Common myeloid progenitor, CD34-positive (primary cell): ENCODE results near the gene PAN3.
A peak's percentile ranks its signal among the peaks of the same experiment; 100 is the strongest.
"Not testable (repeated sequence)": the region's sequence is repeated elsewhere in the genome, so short reads cannot be mapped to it uniquely, and the experiment has no call there.

Source experiments
- CTCF ChIA-PET: fragments of 350-600 bp; sonication (Branson Sonifier 250); formaldehyde crosslinking; loops from one replicate; lab custom pipeline; 2021; ENCODE audit warnings: antibody characterized with exemption; lab: Charles Lee
- POLR2A ChIA-PET: fragments of 350-600 bp; sonication (Branson Sonifier 250); formaldehyde crosslinking; loops from one replicate; lab custom pipeline; 2021; ENCODE audit warnings: antibody characterized with exemption; lab: Charles Lee
- DNase-seq, 3 donors: peaks; one replicate each; pipeline versions ENCODE4 v3.0.0 to v3.0.0-alpha.2; 2013
- H3K27ac ChIP-seq, 2 experiments: 1 replicate in 1 of 2; 2 replicates in 1 of 2; pipeline ENCODE4 v1.7.0; 2013; ENCODE audit warnings: inconsistent platforms in 2 of 2, low read length in 2 of 2, mild to moderate bottlenecking in 2 of 2, low read depth in 1 of 2, moderate library complexity in 1 of 2; ENCODE audit not compliant: severe bottlenecking in 2 of 2, insufficient read depth in 1 of 2, poor library complexity in 1 of 2
- H3K27me3 ChIP-seq, 5 experiments: replicated peaks in 2 of 5; 1 replicate in 3 of 5; 2 replicates in 2 of 5; pipeline versions ENCODE4 v1.6.1 to v1.7.0; 2013; ENCODE audit warnings: low read length in 4 of 5, mild to moderate bottlenecking in 2 of 5, moderate library complexity in 2 of 5, inconsistent platforms in 1 of 5; ENCODE audit not compliant: insufficient read depth in 5 of 5, control insufficient read depth in 4 of 5
- H3K36me3 ChIP-seq, 4 experiments: 1 replicate in 2 of 4; 2 replicates in 2 of 4; pipeline versions ENCODE4 v1.6.1 to v1.7.0; 2013; ENCODE audit warnings: low read length in 3 of 4, control low read depth in 1 of 4, mild to moderate bottlenecking in 1 of 4; ENCODE audit not compliant: control insufficient read depth in 4 of 4, insufficient read depth in 4 of 4
- H3K4me1 ChIP-seq, 4 experiments: 1 replicate in 3 of 4; 2 replicates in 1 of 4; pipeline versions ENCODE4 v1.6.1 to v1.7.1; 2013; ENCODE audit warnings: low read length in 3 of 4, mild to moderate bottlenecking in 3 of 4, control low read depth in 1 of 4, inconsistent platforms in 1 of 4, moderate library complexity in 1 of 4; ENCODE audit not compliant: control insufficient read depth in 4 of 4, insufficient read depth in 4 of 4; ENCODE audit errors: control extremely low read depth in 1 of 4
- H3K4me3 ChIP-seq, 7 experiments: 1 replicate in 4 of 7; 2 replicates in 3 of 7; pipeline versions ENCODE4 v1.5.1 to v1.7.0; 2013; ENCODE audit warnings: mild to moderate bottlenecking in 7 of 7, low read length in 6 of 7, moderate library complexity in 6 of 7, inconsistent platforms in 2 of 7, low read depth in 2 of 7, control low read depth in 1 of 7; ENCODE audit not compliant: insufficient read depth in 4 of 7, control insufficient read depth in 1 of 7; ENCODE audit errors: extremely low read depth in 1 of 7
- H3K9me3 ChIP-seq, 5 experiments: 1 replicate in 4 of 5; 2 replicates in 1 of 5; pipeline versions ENCODE4 v1.6.1 to v1.7.1; 2013; ENCODE audit warnings: low read length in 4 of 5, mild to moderate bottlenecking in 2 of 5, inconsistent platforms in 1 of 5, low read depth in 1 of 5, moderate library complexity in 1 of 5; ENCODE audit not compliant: control insufficient read depth in 4 of 5, insufficient read depth in 2 of 5; ENCODE audit errors: control extremely low read depth in 1 of 5
- WGBS: methylation state at CpG from one replicate; pipeline ENCODE4 v1.1.5; 2013; ENCODE audit not compliant: insufficient coverage; 5-methylcytosine and 5-hydroxymethylcytosine counted together

Gene PAN3

GRCh38 chr13:28099396-28100149 is 38.8 kb upstream of the PAN3 start:
- 0% methylated on average over 19 of the region's 35 CpGs for WGBS

GRCh38 chr13:28100150-28101121 is 37.9 kb upstream of the PAN3 start, which contains the start of gene FLT3:
TSS of gene FLT3 (minus strand) at chr13:28100576. CDS start at chr13:28100510, 66 bp downstream.
- ChIA-PET CTCF (interaction anchor here (1.3 to 2.1 kb wide), 3 partner anchors 8 to 43 kb away, joined by 4 to 5 read pairs (median 5); no protein-coding TSS in a partner anchor), POLR2A (interaction anchor here (1.4 to 3.1 kb wide), 2 partner anchors 15 to 38 kb away, joined by 5 to 22 read pairs; partner anchors contain the start of gene PAN3)
- Histone ChIP-seq H3K27me3 (no peaks in the 10 kb centered on the region), H3K36me3 (no peaks in the 10 kb centered on the region), H3K4me1 (peaks cover 19 to 54% (median 31%) of the 10 kb centered on the region in 4 experiments), H3K4me3 (peak within 1 kb of the TSS; percentile 73 to 88 (median 82)), H3K9me3 (no peaks in the 10 kb centered on the region), H3K27ac (peak within 1 kb of the TSS; percentile 79 to 89)
- DNase-seq: peak; percentile 95 to 99 (median 99)
- under 1% methylated on average over 101 of the region's 106 CpGs for WGBS

More at GRCh38 chr13:28099396-28100149, 38.8 kb upstream of the PAN3 start:
- POLR2A ChIA-PET: interaction anchor here (0.9 to 3.1 kb wide), 3 partner anchors 15 to 39 kb away, joined by 3 to 22 read pairs (median 5); partner anchors contain the start of gene PAN3
- no peaks in the 10 kb centered on the region for H3K27me3 ChIP-seq
- peak overlapping the region; percentile 73 to 88 (median 82) for H3K4me3 ChIP-seq
- H3K9me3 ChIP-seq: no peaks in the 10 kb centered on the region
- peak overlapping the region; percentile 79 to 89 for H3K27ac ChIP-seq
- H3K4me1 ChIP-seq: peaks cover 28 to 61% (median 39%) of the 10 kb centered on the region in 4 experiments
- no peaks in the 10 kb centered on the region for H3K36me3 ChIP-seq
- CTCF ChIA-PET: interaction anchor here (1.3 to 2.2 kb wide), 5 partner anchors 9 to 44 kb away, joined by 4 to 7 read pairs (median 5); no protein-coding TSS in a partner anchor
- DNase-seq: peak in 1 of 3 donors; percentile 22

- CTCF ChIA-PET: interaction anchor here (0.8 to 1.2 kb wide), 3 partner anchors 9 to 108 kb away, joined by 3 read pairs; no protein-coding TSS in a partner anchor
- H3K36me3 ChIP-seq, H3K27me3 ChIP-seq, H3K4me3 ChIP-seq, H3K27ac ChIP-seq, H3K9me3 ChIP-seq, POLR2A ChIA-PET: not testable (repeated sequence)
- peaks cover 12 to 40% (median 20%) of the 10 kb centered on the region in 4 experiments for H3K4me1 ChIP-seq
- DNase-seq: peak in 1 of 3 donors; percentile 22
- 96% methylated on average over 4 of the region's 4 CpGs for whole genome bisulfite sequencing
These were observed 36.5 kb upstream of the PAN3 start for GRCh38 chr13:28101886-28102285.

- H3K4me3 ChIP-seq: no peak overlapping the region
- ChIA-PET CTCF (no interaction called here), POLR2A (no interaction called here)
- no peaks in the 10 kb centered on the region for H3K9me3 ChIP-seq
- no peaks in the 10 kb centered on the region for H3K36me3 ChIP-seq
- no CpG with 5 or more reads among the region's 1 CpG for WGBS
- no peak for DNase-seq
- no peaks in the 10 kb centered on the region for H3K27me3 ChIP-seq
- no peak overlapping the region for H3K27ac ChIP-seq
- peaks cover 0 to 2% (median under 1%) of the 10 kb centered on the region in 4 experiments for H3K4me1 ChIP-seq
These were observed 31.4 kb upstream of the PAN3 start for GRCh38 chr13:28106976-28107375.

GRCh38 chr13:28110414-28110813 is 27.9 kb upstream of the PAN3 start:
- Histone ChIP-seq H3K4me1 (no peaks in the 10 kb centered on the region), H3K27ac (no peak overlapping the region), H3K9me3 (no peaks in the 10 kb centered on the region), H3K4me3 (no peak overlapping the region), H3K36me3 (no peaks in the 10 kb centered on the region), H3K27me3 (no peaks in the 10 kb centered on the region)
- no peak for DNase-seq
- POLR2A ChIA-PET: no interaction called here
- 100% methylated on average over 1 of the region's 3 CpGs for WGBS
- CTCF ChIA-PET: interaction anchor here (1.1 kb wide), 1 partner anchor 163 kb away, joined by 3 read pairs; no protein-coding TSS in a partner anchor

DNA sequence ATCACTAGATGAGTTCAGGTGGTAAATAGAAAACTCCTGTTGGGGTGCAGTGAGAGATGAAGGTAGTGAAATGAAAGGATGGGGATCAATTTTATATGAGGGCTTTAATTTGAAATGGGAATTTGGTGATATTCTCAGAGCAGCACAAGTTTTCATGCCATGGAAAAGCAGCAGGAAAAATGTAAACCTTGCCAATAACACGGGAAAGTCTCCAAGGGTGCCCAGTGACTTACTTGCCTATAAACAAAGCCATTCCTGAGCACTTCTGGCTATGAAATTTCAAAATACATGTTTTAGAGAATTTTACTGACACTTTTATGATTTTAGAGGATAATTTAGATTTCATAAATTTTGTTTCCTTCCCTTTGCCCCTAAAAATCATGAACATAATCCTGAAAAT is 21.6 kb upstream of the PAN3 start:
- POLR2A ChIA-PET: no interaction called here
- no peak for DNase-seq
- Histone ChIP-seq H3K36me3 (no peaks in the 10 kb centered on the region), H3K9me3 (no peaks in the 10 kb centered on the region), H3K4me3 (no peak overlapping the region), H3K4me1 (peaks cover 0 to 2% (median 0%) of the 10 kb centered on the region in 4 experiments), H3K27me3 (no peaks in the 10 kb centered on the region), H3K27ac (no peak overlapping the region)
- no CpG with 5 or more reads among the region's 1 CpG for WGBS
- CTCF ChIA-PET: no interaction called here
